CD4-positive, alpha-beta memory T cell (primary cell): ENCODE measurements around the gene LRP1. TPM values are rescaled to one million over a fixed set of nuclear protein-coding genes. Genes with fewer than 3 reads are reported as not detected.

Source experiments
- CTCF ChIA-PET: fragments of 350-600 bp; sonication (Branson Sonifier 250); formaldehyde crosslinking; loops from one replicate; lab custom pipeline; 2021; ENCODE audit warnings: inconsistent platforms; ENCODE audit not compliant: partially characterized antibody; lab: Charles Lee
- POLR2A ChIA-PET: fragments of 350-600 bp; sonication (Branson Sonifier 250); formaldehyde crosslinking; loops from one replicate; lab custom pipeline; 2021; ENCODE audit not compliant: partially characterized antibody; lab: Charles Lee
- DNase-seq, 5 donors: peaks; one replicate each; pipeline versions ENCODE4 v3.0.0 to v3.0.0-alpha.2; 2020 to 2022; ENCODE audit warnings: mixed read lengths in 1 of 5
- H3K27ac ChIP-seq: one replicate; pipeline ENCODE4 v1.7.0; 2013; ENCODE audit warnings: low read depth, low read length
- H3K27me3 ChIP-seq: 2 replicates; pipeline ENCODE4 v1.7.0; 2013; ENCODE audit warnings: mild to moderate bottlenecking, low read length, moderate library complexity; ENCODE audit not compliant: insufficient read depth
- H3K36me3 ChIP-seq: 2 replicates; pipeline ENCODE4 v1.7.0; 2013; ENCODE audit warnings: mild to moderate bottlenecking, low read length, moderate library complexity; ENCODE audit not compliant: insufficient read depth
- H3K4me1 ChIP-seq: 2 replicates; pipeline ENCODE4 v1.7.0; 2013; ENCODE audit warnings: mild to moderate bottlenecking, low read length, moderate library complexity; ENCODE audit not compliant: insufficient read depth
- H3K4me3 ChIP-seq, 2 donors: one replicate each; pipeline ENCODE4 v1.7.0; 2013; ENCODE audit warnings: low read length in 2 of 2, mild to moderate bottlenecking in 1 of 2
- H3K9me3 ChIP-seq, 2 donors: one replicate each; pipeline ENCODE4 v1.7.0; 2013; ENCODE audit warnings: low read length in 2 of 2, control low read depth in 1 of 2; ENCODE audit not compliant: control insufficient read depth in 1 of 2
- H3K27ac Mint-ChIP-seq, 7 donors: one replicate each; pipeline ENCODE4 v1.8.0; 2020 to 2021; ENCODE audit warnings: mixed read lengths in 7 of 7, mild to moderate bottlenecking in 6 of 7, inconsistent platforms in 3 of 7, moderate library complexity in 3 of 7
- H3K27me3 Mint-ChIP-seq, 2 donors: one replicate each; pipeline ENCODE4 v1.8.0; 2020 to 2021; ENCODE audit warnings: mixed read lengths in 2 of 2
- H3K36me3 Mint-ChIP-seq, 2 donors: one replicate each; pipeline ENCODE4 v1.8.0; 2020 to 2021; ENCODE audit warnings: mixed read lengths in 2 of 2, inconsistent platforms in 1 of 2, mild to moderate bottlenecking in 1 of 2
- H3K4me1 Mint-ChIP-seq, 4 donors: one replicate each; pipeline ENCODE4 v1.8.0; 2020 to 2021; ENCODE audit warnings: mixed read lengths in 4 of 4, mild to moderate bottlenecking in 1 of 4
- H3K4me3 Mint-ChIP-seq, 8 donors: one replicate each; pipeline ENCODE4 v1.8.0; 2020 to 2021; ENCODE audit warnings: mixed read lengths in 8 of 8, mild to moderate bottlenecking in 7 of 8, moderate library complexity in 6 of 8, inconsistent platforms in 3 of 8
- H3K9me3 Mint-ChIP-seq, 8 donors: one replicate each; pipeline ENCODE4 v1.8.0; 2020 to 2021; ENCODE audit warnings: mixed read lengths in 8 of 8, mild to moderate bottlenecking in 5 of 8, inconsistent platforms in 3 of 8, moderate library complexity in 1 of 8
- intact Hi-C: fragments of 100-400 bp; cut with micrococcal nuclease; formaldehyde crosslinking; loops from one replicate; pipeline ENCODE4 v1.15.1; 2023
- microRNA-seq: library from miRNA; unstranded; fragments of <30 nt; microRNA quantifications from one replicate; pipeline ENCODE4 v1.2.0, GENCODE V29; 2021; ENCODE audit warnings: borderline replicate concordance, borderline number of aligned reads, borderline microRNAs expressed, mixed read lengths
- polyA plus RNA-seq, 2 donors: library from polyadenylated mRNA; unstranded; fragments of 300-500 nt; fragmentation: Illumina TruSeq; gene quantifications; one replicate each; pipeline ENCODE4 v1.2.3, GENCODE V29; 2021
- total RNA-seq, 2 experiments: library from RNA; stranded (reverse); gene quantifications; one replicate each; pipeline ENCODE4 v1.2.3, GENCODE V29; 2021

LRP1 gene
- total and polyA plus RNA-seq, 4 experiments from 2014 or later: 0.38 to 11.6 (median 9.7) TPM; not detected in 1

DNA sequence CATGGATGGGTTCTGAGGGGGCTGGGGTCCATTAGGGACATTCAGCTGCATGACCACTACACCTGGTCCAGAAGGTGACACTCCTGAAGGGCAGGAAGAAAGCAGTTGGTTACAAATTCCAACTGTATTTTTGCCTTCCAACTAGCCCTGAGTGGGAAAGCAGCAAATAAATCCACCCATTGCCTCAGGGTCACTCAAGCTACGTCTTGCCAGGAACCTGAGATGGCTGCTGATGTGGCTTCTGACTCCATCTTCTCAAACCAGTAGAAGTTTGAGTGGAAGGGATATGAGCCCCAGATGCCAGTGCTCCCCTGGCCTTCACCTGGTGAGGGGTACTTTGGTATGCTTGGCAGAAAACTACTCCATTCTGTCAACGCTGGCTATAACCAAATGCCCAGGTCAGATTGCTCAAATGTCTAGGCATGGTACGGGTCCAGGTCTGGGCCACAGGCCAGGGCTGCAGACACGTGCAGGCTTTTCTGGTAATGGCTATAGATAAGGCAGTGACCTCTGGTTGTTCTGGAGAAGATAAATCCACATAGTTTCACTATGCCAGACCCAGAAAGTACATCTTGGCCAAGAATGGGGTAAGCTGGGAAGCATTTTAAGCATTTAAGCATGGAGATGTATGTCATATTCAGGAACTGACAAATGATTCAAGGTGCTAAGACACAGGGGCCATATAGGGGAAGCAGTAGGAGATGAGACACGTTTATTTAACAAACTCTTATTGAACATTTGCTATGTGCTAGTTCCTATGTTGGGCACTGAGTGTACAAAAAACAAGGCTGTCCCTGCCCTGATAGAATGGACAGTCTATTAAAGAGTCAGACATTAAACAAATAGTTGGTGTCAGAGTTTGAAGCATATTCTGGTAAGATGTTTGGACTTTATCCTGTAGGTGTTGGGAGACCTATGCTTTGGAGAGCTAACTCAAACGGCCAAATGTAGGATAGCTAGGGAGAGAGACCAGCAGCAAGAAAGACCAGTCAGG, 131.0 kb downstream of the LRP1 start:
- H3K36me3 ChIP-seq: peaks cover 55% of the 10 kb centered on the region
- no peak overlapping the region for H3K27ac Mint-ChIP-seq
- H3K4me3 Mint-ChIP-seq: no peak overlapping the region
- no peaks in the 10 kb centered on the region for H3K9me3 ChIP-seq
- H3K27ac ChIP-seq: no peak overlapping the region
- H3K27me3 Mint-ChIP-seq: no peaks in the 10 kb centered on the region
- H3K9me3 Mint-ChIP-seq: peaks cover 0 to 2% (median 0%) of the 10 kb centered on the region in 8 donors
- peaks cover 62 to 75% of the 10 kb centered on the region in 2 donors for H3K36me3 Mint-ChIP-seq
- H3K27me3 ChIP-seq: no peaks in the 10 kb centered on the region
- peaks cover 0 to 4% (median 2%) of the 10 kb centered on the region in 4 donors for H3K4me1 Mint-ChIP-seq
- no peak for DNase-seq
- no peak overlapping the region for H3K4me3 ChIP-seq
- intact Hi-C loops: no loop called here
- ChIA-PET POLR2A (no interaction called here), CTCF (no interaction called here)
- no peaks in the 10 kb centered on the region for H3K4me1 ChIP-seq

DNA sequence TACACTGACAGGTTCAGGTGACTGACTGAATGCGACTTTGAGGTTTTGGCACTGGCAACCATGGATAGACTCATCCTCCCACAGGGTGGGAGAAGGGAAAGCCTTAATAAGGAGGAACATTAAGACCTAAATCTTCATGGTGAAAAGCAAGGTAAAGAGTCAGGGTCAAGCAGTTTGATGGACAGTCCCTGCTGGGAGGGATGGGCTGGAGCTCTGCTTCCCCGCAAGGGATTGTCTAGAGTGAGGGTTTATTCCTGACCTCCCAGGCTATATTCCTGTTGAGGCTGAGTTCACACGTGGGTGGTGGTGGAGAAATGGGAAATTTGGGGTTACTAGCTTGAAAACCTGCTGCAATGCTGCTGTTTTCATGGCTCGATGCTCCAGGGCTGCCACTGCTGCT, 132.1 kb downstream of the LRP1 start:
- Histone ChIP-seq H3K4me1 (no peaks in the 10 kb centered on the region), H3K36me3 (peaks cover 51% of the 10 kb centered on the region), H3K4me3 (no peak overlapping the region), H3K9me3 (no peaks in the 10 kb centered on the region), H3K27me3 (no peaks in the 10 kb centered on the region), H3K27ac (no peak overlapping the region)
- Mint-ChIP-seq H3K4me3 (no peak overlapping the region), H3K27ac (no peak overlapping the region), H3K9me3 (peaks cover 0 to 2% (median 0%) of the 10 kb centered on the region in 8 donors), H3K36me3 (peaks cover 66 to 75% of the 10 kb centered on the region in 2 donors), H3K4me1 (peaks cover 0 to 4% (median 2%) of the 10 kb centered on the region in 4 donors), H3K27me3 (no peaks in the 10 kb centered on the region)
- ChIA-PET POLR2A (no interaction called here), CTCF (interaction anchor here (1.8 to 2.8 kb wide), 3 partner anchors 15 to 193 kb away, joined by 3 to 13 read pairs (median 8); no protein-coding TSS in a partner anchor)
- intact Hi-C loops: no loop called here
- no peak for DNase-seq

GRCh38 chr12:57261428-57261865, 133.2 kb downstream of the LRP1 start:
- intact Hi-C loops: no loop called here
- Histone ChIP-seq H3K4me1 (no peaks in the 10 kb centered on the region), H3K9me3 (no peaks in the 10 kb centered on the region), H3K4me3 (no peak overlapping the region), H3K27ac (no peak overlapping the region), H3K36me3 (peaks cover 42% of the 10 kb centered on the region), H3K27me3 (no peaks in the 10 kb centered on the region)
- POLR2A ChIA-PET: no interaction called here
- Mint-ChIP-seq H3K9me3 (peaks cover 0 to 2% (median 0%) of the 10 kb centered on the region in 8 donors), H3K27me3 (no peaks in the 10 kb centered on the region), H3K4me1 (peaks cover 0 to 4% (median 2%) of the 10 kb centered on the region in 4 donors), H3K4me3 (no peak overlapping the region), H3K36me3 (peaks cover 56 to 68% of the 10 kb centered on the region in 2 donors), H3K27ac (peak overlapping the region in 1 of 7 donors; percentile 30)
- CTCF ChIA-PET: interaction anchor here (0.5 to 2.8 kb wide), 8 partner anchors 16 to 819 kb away, joined by 3 to 13 read pairs (median 6); partner anchors contain the start of genes INHBE and SHMT2
- DNase-seq: no peak

DNA sequence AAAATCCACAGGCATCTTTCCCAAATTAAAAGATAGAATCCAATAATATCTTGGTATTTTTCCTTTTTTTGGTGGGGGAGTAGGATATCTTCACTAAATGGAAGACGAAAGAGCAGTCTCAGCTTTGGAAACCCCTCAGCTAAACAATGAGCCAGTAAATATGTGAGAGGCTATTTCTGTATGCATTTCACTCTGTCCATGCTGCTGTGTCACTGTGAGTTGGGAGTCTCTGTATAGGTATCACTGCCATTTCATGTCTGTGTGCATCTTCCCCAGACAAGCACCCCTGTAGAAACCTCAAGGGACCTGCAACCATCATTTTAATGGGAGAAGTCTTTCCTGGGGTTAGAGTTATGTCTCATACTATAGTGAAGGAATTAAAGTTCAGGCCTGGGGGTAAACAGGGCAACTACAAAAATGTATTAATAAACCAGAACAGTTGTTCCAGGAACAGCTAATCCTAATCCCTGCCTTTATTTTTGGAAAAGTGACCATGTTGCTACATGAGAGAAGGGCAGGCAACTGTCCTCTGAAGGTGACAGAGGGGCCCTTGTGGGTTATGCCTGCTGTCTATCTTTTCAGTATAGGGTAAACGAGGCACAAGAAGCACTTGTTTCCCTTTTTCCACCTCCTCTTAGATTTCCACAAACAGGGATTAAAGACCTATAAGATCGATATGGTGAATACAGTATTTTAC, 134.0 kb downstream of the LRP1 start:
- Mint-ChIP-seq H3K36me3 (peaks cover 54 to 67% of the 10 kb centered on the region in 2 donors), H3K9me3 (peaks cover 0 to 2% (median 0%) of the 10 kb centered on the region in 8 donors), H3K4me3 (no peak overlapping the region), H3K27me3 (no peaks in the 10 kb centered on the region), H3K4me1 (peaks cover 0 to 4% (median 2%) of the 10 kb centered on the region in 4 donors), H3K27ac (no peak overlapping the region)
- Histone ChIP-seq H3K4me1 (no peaks in the 10 kb centered on the region), H3K9me3 (no peaks in the 10 kb centered on the region), H3K27ac (no peak overlapping the region), H3K27me3 (no peaks in the 10 kb centered on the region), H3K36me3 (peaks cover 44% of the 10 kb centered on the region), H3K4me3 (no peak overlapping the region)
- CTCF ChIA-PET: interaction anchor here (1.4 to 3.4 kb wide), 5 partner anchors 17 to 193 kb away, joined by 3 to 13 read pairs (median 11); partner anchors contain the start of gene INHBE
- POLR2A ChIA-PET: no interaction called here
- no peak for DNase-seq
- intact Hi-C loops: loop anchor here (2.0 kb wide), 2 partner anchors 191 to 201 kb away; no protein-coding TSS in a partner anchor

Small RNA genes lying within 50 kb of the gene (microRNA-seq; reads per million reads assigned to microRNA genes)
- gene MIR1228: not detected

Other genes starting within 250 kb of the LRP1 start
- gene SDR9C7, start 194.1 kb upstream of the LRP1 start, total RNA-seq: not detected
- not detected for gene SDR9C7, start 194.1 kb upstream of the LRP1 start, polyA plus RNA-seq
- gene RDH16, start 170.9 kb upstream of the LRP1 start, total RNA-seq: 1 to 10 TPM; 1.3 to 1.9 TPM
- gene RDH16, start 170.9 kb upstream of the LRP1 start, polyA plus RNA-seq: under 1 TPM; 0.09 to 0.47 TPM
- gene ZBTB39, start 121.9 kb upstream of the LRP1 start, total RNA-seq: 10 to 100 TPM; 10.8 to 12.2 TPM
- 1 to 10 TPM in 1 of 2 donors, under 1 TPM in 1; 0.98 to 2.7 TPM for gene ZBTB39, start 121.9 kb upstream of the LRP1 start, polyA plus RNA-seq
- not detected for gene TAC3, start 112.0 kb upstream of the LRP1 start, total RNA-seq
- under 1 TPM in 1 of 2 donors, not detected in 1; 0.36 TPM for gene TAC3, start 112.0 kb upstream of the LRP1 start, polyA plus RNA-seq
- 1 to 10 TPM; 1.2 to 3.0 TPM for gene MYO1A, start 78.4 kb upstream of the LRP1 start, total RNA-seq
- gene MYO1A, start 78.4 kb upstream of the LRP1 start, polyA plus RNA-seq: not detected
- 10 to 100 TPM; 27.2 TPM for gene NEMP1, start 49.7 kb upstream of the LRP1 start, total RNA-seq
- gene NEMP1, start 49.7 kb upstream of the LRP1 start, polyA plus RNA-seq: 1 to 10 TPM; 4.6 to 6.5 TPM
- gene NAB2, start 39.4 kb upstream of the LRP1 start, total RNA-seq: 10 to 100 TPM; 17.5 to 19.5 TPM
- gene NAB2, start 39.4 kb upstream of the LRP1 start, polyA plus RNA-seq: 1 to 10 TPM in 1 of 2 donors, under 1 TPM in 1; 0.41 to 1.8 TPM
- gene STAT6, start 17.1 kb upstream of the LRP1 start, total RNA-seq: 100 to 1,000 TPM; 399 to 424 TPM
- gene STAT6, start 17.1 kb upstream of the LRP1 start, polyA plus RNA-seq: 10 to 100 TPM; 78.4 to 91.7 TPM
- not detected for gene LRP1-AS, start 19.1 kb downstream of the LRP1 start, total RNA-seq
- not detected for gene LRP1-AS, start 19.1 kb downstream of the LRP1 start, polyA plus RNA-seq
- not detected for gene NXPH4, start 88.3 kb downstream of the LRP1 start, total RNA-seq
- not detected for gene NXPH4, start 88.3 kb downstream of the LRP1 start, polyA plus RNA-seq
- gene SHMT2, start 101.2 kb downstream of the LRP1 start, total RNA-seq: 10 to 100 TPM; 39.8 to 46.1 TPM
- 10 to 100 TPM; 42.1 to 44.3 TPM for gene SHMT2, start 101.2 kb downstream of the LRP1 start, polyA plus RNA-seq
- gene STAC3, start 122.7 kb downstream of the LRP1 start, total RNA-seq: 1 to 10 TPM; 2.7 to 3.0 TPM
- gene STAC3, start 122.7 kb downstream of the LRP1 start, polyA plus RNA-seq: under 1 TPM in 1 of 2 donors, not detected in 1; 0.61 TPM